Calu3 (cell line): ENCODE measurements around the gene CERKL. TPM values are rescaled to one million over a fixed set of nuclear protein-coding genes. Genes with fewer than 3 reads are reported as not detected.

Experiments used
- BruUV-seq: library from RNA; stranded (reverse); fragments of 400-500 nt; replicated peaks from 2 replicates; lab custom pipeline; 2021; lab: Mats Ljungman, UMichigan
- CTCF ChIA-PET: fragments of 300-600 bp; sonication (Branson Sonifier 250); formaldehyde crosslinking; loops from one replicate; lab custom pipeline; 2022; ENCODE audit warnings: antibody characterized with exemption; lab: Charles Lee
- DNase-seq: peaks from one replicate; pipeline ENCODE4 v3.0.0; 2022
- H3K27ac Mint-ChIP-seq: one replicate; pipeline ENCODE4 v1.8.0; 2022; ENCODE audit warnings: mixed read lengths; ENCODE audit not compliant: unreplicated experiment
- H3K27me3 Mint-ChIP-seq: one replicate; pipeline ENCODE4 v1.8.0; 2022; ENCODE audit warnings: mixed read lengths; ENCODE audit not compliant: unreplicated experiment
- H3K36me3 Mint-ChIP-seq: one replicate; pipeline ENCODE4 v1.8.0; 2022; ENCODE audit warnings: mild to moderate bottlenecking, moderate library complexity, mixed read lengths; ENCODE audit not compliant: insufficient read depth, unreplicated experiment
- H3K4me1 Mint-ChIP-seq: one replicate; pipeline ENCODE4 v1.8.0; 2022; ENCODE audit warnings: mild to moderate bottlenecking, low read depth, mixed read lengths; ENCODE audit not compliant: unreplicated experiment
- H3K4me3 Mint-ChIP-seq: one replicate; pipeline ENCODE4 v1.8.0; 2022; ENCODE audit warnings: mild to moderate bottlenecking, low read depth, moderate library complexity, mixed read lengths; ENCODE audit not compliant: unreplicated experiment
- H3K9me3 Mint-ChIP-seq: one replicate; pipeline ENCODE4 v1.8.0; 2022; ENCODE audit warnings: low read depth, mixed read lengths; ENCODE audit not compliant: unreplicated experiment
- CTCF ChIP-seq: fragments of 200-600 bp; IDR thresholded peaks from one replicate; pipeline ENCODE4 v1.8.0; 2022; ENCODE audit warnings: antibody characterized with exemption; ENCODE audit not compliant: unreplicated experiment
- intact Hi-C: fragments of 100-400 bp; cut with micrococcal nuclease; formaldehyde crosslinking; loops from one replicate; pipeline ENCODE4 v1.10.0; 2022; ENCODE audit not compliant: unreplicated experiment
- total RNA-seq: library from RNA; stranded (reverse); gene quantifications from 2 replicates; pipeline ENCODE4 v1.2.3, GENCODE V29; 2022

Gene CERKL
- total RNA-seq, 1 experiment from 2014 or later = 1.1 TPM

GRCh38 chr2:181643151-181643550 is 13.8 kb downstream of the CERKL start:
- intact Hi-C loops = no loop called here
- Mint-ChIP-seq H3K27ac (no peak overlapping the region), H3K4me1 (peaks cover 7% of the 10 kb centered on the region), H3K27me3 (no peaks in the 10 kb centered on the region), H3K36me3 (no peaks in the 10 kb centered on the region), H3K4me3 (no peak overlapping the region), H3K9me3 (no peaks in the 10 kb centered on the region)
- no peak for TF ChIP-seq CTCF
- CTCF ChIA-PET = no interaction called here
- no peak for DNase-seq
- BruUV-seq = no TSS peak

GRCh38 chr2:181642086-181642485 is 14.8 kb downstream of the CERKL start:
- BruUV-seq = no TSS peak
- no peak overlapping the region for H3K27ac Mint-ChIP-seq
- CTCF ChIA-PET = no interaction called here
- intact Hi-C loops = no loop called here
- no peak overlapping the region for H3K4me3 Mint-ChIP-seq
- no peak for TF ChIP-seq CTCF
- H3K27me3 Mint-ChIP-seq = no peaks in the 10 kb centered on the region
- peaks cover 7% of the 10 kb centered on the region for H3K4me1 Mint-ChIP-seq
- no peaks in the 10 kb centered on the region for H3K36me3 Mint-ChIP-seq
- no peak for DNase-seq
- no peaks in the 10 kb centered on the region for H3K9me3 Mint-ChIP-seq

GRCh38 chr2:181639686-181640085 is 17.2 kb downstream of the CERKL start:
- Mint-ChIP-seq H3K9me3 (no peaks in the 10 kb centered on the region), H3K27ac (no peak overlapping the region), H3K4me3 (no peak overlapping the region), H3K4me1 (peaks cover 7% of the 10 kb centered on the region), H3K36me3 (no peaks in the 10 kb centered on the region), H3K27me3 (no peaks in the 10 kb centered on the region)
- CTCF ChIA-PET = no interaction called here
- DNase-seq = no peak
- TF ChIP-seq CTCF = no peak
- no TSS peak for BruUV-seq
- intact Hi-C loops = no loop called here

GRCh38 chr2:181632733-181633401 is 24.0 kb downstream of the CERKL start:
- intact Hi-C loops = no loop called here
- DNase-seq = no peak
- no peak overlapping the region for H3K27ac Mint-ChIP-seq
- H3K27me3 Mint-ChIP-seq = no peaks in the 10 kb centered on the region
- no peak for TF ChIP-seq CTCF
- no peaks in the 10 kb centered on the region for H3K36me3 Mint-ChIP-seq
- no peak overlapping the region for H3K4me3 Mint-ChIP-seq
- no TSS peak for BruUV-seq
- H3K4me1 Mint-ChIP-seq = no peaks in the 10 kb centered on the region
- CTCF ChIA-PET = no interaction called here
- H3K9me3 Mint-ChIP-seq = no peaks in the 10 kb centered on the region
